IMR-90 (cell line): ENCODE results near the gene FAM124A. TPM values are rescaled to one million over a fixed set of nuclear protein-coding genes. Genes with fewer than 3 reads are reported as not detected.

Source experiments
- ATAC-seq: fragments of 200-7000 bp; cut with Tn5 transposase; 2 replicates; pipeline ENCODE4 v1.9.1; 2020; ENCODE audit warnings: low read depth, mild to moderate bottlenecking, moderate library complexity
- BruUV-seq: library from RNA; stranded (reverse); fragments of 400-500 nt; replicated peaks from 2 replicates; lab custom pipeline; 2021; lab: Mats Ljungman, UMichigan
- CTCF ChIA-PET: fragments of 300-600 bp; formaldehyde crosslinking; extraction: SDS; loops from one replicate; lab custom pipeline; 2021; ENCODE audit warnings: antibody characterized with exemption; lab: Yijun Ruan, JAX
- POLR2A ChIA-PET: fragments of 300-600 bp; sonication (Branson Sonifier 250); formaldehyde crosslinking; loops from one replicate; lab custom pipeline; 2022; ENCODE audit warnings: antibody characterized with exemption; ENCODE audit not compliant: unreplicated experiment; lab: Charles Lee
- DNase-seq: peaks from one replicate; pipeline ENCODE4 v3.0.0; 2013
- H2AFZ ChIP-seq: replicated peaks from 2 replicates; pipeline ENCODE3; 2013; ENCODE audit warnings: low read length, mild to moderate bottlenecking; ENCODE audit not compliant: poor library complexity
- H2AK5ac ChIP-seq: 2 replicates; pipeline ENCODE4 v1.6.1; 2013; ENCODE audit warnings: low read depth, low read length, inconsistent platforms
- H2AK9ac ChIP-seq: replicated peaks from 2 replicates; pipeline ENCODE3; 2013; ENCODE audit warnings: mild to moderate bottlenecking, low read depth, low read length, moderate library complexity; ENCODE audit not compliant: poor library complexity
- H2BK120ac ChIP-seq: 2 replicates; pipeline ENCODE4 v1.6.1; 2013; ENCODE audit warnings: low read depth, low read length, inconsistent platforms
- H2BK15ac ChIP-seq: 3 replicates; pipeline ENCODE4 v1.6.1; 2013; ENCODE audit warnings: low read depth, low read length, inconsistent platforms
- H2BK20ac ChIP-seq: 2 replicates; pipeline ENCODE4 v1.6.1; 2013; ENCODE audit warnings: low read depth, mild to moderate bottlenecking, inconsistent platforms, low read length, moderate library complexity
- H2BK5ac ChIP-seq: 2 replicates; pipeline ENCODE4 v1.6.1; 2013; ENCODE audit warnings: mild to moderate bottlenecking, low read depth, low read length, inconsistent platforms; ENCODE audit not compliant: poor library complexity, severe bottlenecking
- H3K14ac ChIP-seq: replicated peaks from 2 replicates; pipeline ENCODE4 v1.6.1; 2013; ENCODE audit warnings: low read depth, low read length, inconsistent platforms
- H3K18ac ChIP-seq: 2 replicates; pipeline ENCODE4 v1.6.1; 2013; ENCODE audit warnings: low read depth, low read length, control low read depth
- H3K23ac ChIP-seq: 2 replicates; pipeline ENCODE4 v1.6.1; 2013; ENCODE audit warnings: low read depth, low read length, inconsistent platforms
- H3K27ac ChIP-seq: 2 replicates; pipeline ENCODE4 v1.5.1; 2013; ENCODE audit warnings: mild to moderate bottlenecking, control low read depth, low read length; ENCODE audit not compliant: insufficient read depth
- H3K27me3 ChIP-seq: 2 replicates; pipeline ENCODE4 v1.6.1; 2013; ENCODE audit warnings: low read length; ENCODE audit not compliant: control insufficient read depth, insufficient read depth
- H3K36me3 ChIP-seq: 2 replicates; pipeline ENCODE4 v1.6.1; 2013; ENCODE audit warnings: low read length, mixed read lengths; ENCODE audit not compliant: control insufficient read depth, insufficient read depth
- H3K4ac ChIP-seq: 2 replicates; pipeline ENCODE4 v1.6.1; 2013; ENCODE audit warnings: low read depth, low read length, inconsistent platforms
- H3K4me1 ChIP-seq: 2 replicates; pipeline ENCODE4 v1.6.1; 2013; ENCODE audit warnings: low read length, mixed read lengths; ENCODE audit not compliant: control insufficient read depth, insufficient read depth
- H3K4me2 ChIP-seq: 2 replicates; pipeline ENCODE4 v1.6.1; 2013; ENCODE audit warnings: low read depth, mild to moderate bottlenecking, control low read depth, low read length, moderate library complexity
- H3K4me3 ChIP-seq: 2 replicates; pipeline ENCODE4 v1.5.1; 2013; ENCODE audit warnings: low read depth, mild to moderate bottlenecking, control low read depth, low read length, moderate library complexity; ENCODE audit not compliant: insufficient read depth
- H3K56ac ChIP-seq: 2 replicates; pipeline ENCODE4 v1.6.1; 2013; ENCODE audit warnings: low read length, inconsistent platforms; ENCODE audit not compliant: insufficient read depth; ENCODE audit errors: extremely low read depth
- H3K79me1 ChIP-seq, 2 experiments: 2 replicates each; pipeline ENCODE4 v1.6.1; 2013; ENCODE audit warnings: low read length in 2 of 2, inconsistent platforms in 1 of 2, low read depth in 1 of 2
- H3K9ac ChIP-seq: 2 replicates; pipeline ENCODE4 v1.6.1; 2013; ENCODE audit warnings: low read depth, low read length, control low read depth
- H3K9me1 ChIP-seq: 2 replicates; pipeline ENCODE4 v1.6.1; 2013; ENCODE audit warnings: low read length, inconsistent platforms; ENCODE audit not compliant: insufficient read depth
- H3K9me3 ChIP-seq: 2 replicates; pipeline ENCODE4 v1.6.1; 2013; ENCODE audit warnings: low read length; ENCODE audit not compliant: control insufficient read depth, insufficient read depth
- H4K20me1 ChIP-seq: 2 replicates; pipeline ENCODE4 v1.6.1; 2013; ENCODE audit warnings: low read length, inconsistent platforms; ENCODE audit not compliant: insufficient read depth
- H4K5ac ChIP-seq: 2 replicates; pipeline ENCODE4 v1.6.1; 2013; ENCODE audit warnings: mild to moderate bottlenecking, low read depth, low read length, control low read depth
- H4K8ac ChIP-seq, 2 experiments: 2 replicates each; pipeline ENCODE4 v1.6.1; 2013; ENCODE audit warnings: low read depth in 2 of 2, low read length in 2 of 2, control low read depth in 1 of 2, inconsistent platforms in 1 of 2
- H4K91ac ChIP-seq: 2 replicates; pipeline ENCODE4 v1.6.1; 2013; ENCODE audit warnings: low read depth, low read length, inconsistent platforms; ENCODE audit not compliant: insufficient read depth
- BHLHE40 ChIP-seq: fragments of 150-350 bp; IDR thresholded peaks from 2 replicates; pipeline ENCODE4 v1.6.1; 2016; ENCODE audit warnings: mild to moderate bottlenecking, low read depth, low read length
- CEBPB ChIP-seq: IDR thresholded peaks from 2 replicates; pipeline ENCODE4 v1.6.1; 2012; ENCODE audit warnings: low read depth, low read length, improper control_type of control experiment
- CHD1 ChIP-seq: IDR thresholded peaks from 2 replicates; pipeline ENCODE4 v1.6.1; 2012; ENCODE audit warnings: low read depth, low read length, improper control_type of control experiment
- FOS ChIP-seq: fragments of 150-350 bp; IDR thresholded peaks from 2 replicates; pipeline ENCODE4 v1.6.1; 2016; ENCODE audit warnings: low read depth, low read length
- MAFK ChIP-seq: IDR thresholded peaks from 2 replicates; pipeline ENCODE4 v1.6.1; 2012; ENCODE audit warnings: low read depth, low read length, improper control_type of control experiment
- MAZ ChIP-seq: IDR thresholded peaks from 2 replicates; pipeline ENCODE4 v1.6.1; 2012; ENCODE audit warnings: low read depth, mild to moderate bottlenecking, low read length, improper control_type of control experiment, moderate library complexity, borderline replicate concordance
- MXI1 ChIP-seq: IDR thresholded peaks from 2 replicates; pipeline ENCODE4 v1.6.1; 2012; ENCODE audit warnings: low read depth, mild to moderate bottlenecking, low read length, moderate library complexity, borderline replicate concordance
- NFE2L2 ChIP-seq: fragments of 150-350 bp; IDR thresholded peaks from 2 replicates; pipeline ENCODE4 v1.6.1; 2016; ENCODE audit warnings: low read depth, mild to moderate bottlenecking, low read length
- POLR2A ChIP-seq: IDR thresholded peaks from 2 replicates; pipeline ENCODE4 v1.6.1; 2012; ENCODE audit warnings: mild to moderate bottlenecking, low read depth, low read length
- RAD21 ChIP-seq: IDR thresholded peaks from 2 replicates; pipeline ENCODE4 v1.6.1; 2012; ENCODE audit warnings: low read length, improper control_type of control experiment
- RCOR1 ChIP-seq: IDR thresholded peaks from 2 replicates; pipeline ENCODE4 v1.6.1; 2012; ENCODE audit warnings: mild to moderate bottlenecking, low read length, improper control_type of control experiment; ENCODE audit not compliant: insufficient replicate concordance
- RFX5 ChIP-seq: IDR thresholded peaks from 2 replicates; pipeline ENCODE4 v1.8.0; 2012; ENCODE audit warnings: low read depth, mild to moderate bottlenecking, low read length, moderate library complexity
- SMC3 ChIP-seq: fragments of 150-350 bp; IDR thresholded peaks from 2 replicates; pipeline ENCODE4 v1.6.1; 2016; ENCODE audit warnings: low read depth, mild to moderate bottlenecking, antibody characterized with exemption, low read length, moderate library complexity
- WGBS, 2 experiments: methylation state at CpG; one replicate each; pipeline versions ENCODE4 v1.1.5 to v1.1.7; 2013; ENCODE audit warnings: missing lambda C conversion rate in 2 of 2; ENCODE audit not compliant: insufficient read length in 1 of 2; ENCODE audit errors: extremely low coverage in 2 of 2; 5-methylcytosine and 5-hydroxymethylcytosine counted together
- dilution Hi-C: fragments of 300-500 bp; cut with HindIII; formaldehyde crosslinking; loops from one replicate; pipeline ENCODE4 v1.14.3; 2018; ENCODE audit warnings: low sequenced_read_pairs; ENCODE audit not compliant: unreplicated experiment
- in situ Hi-C: fragments of 300-500 bp; cut with MboI; formaldehyde crosslinking; loops from 3 replicates; pipeline ENCODE4 v1.14.3; 2019; ENCODE audit warnings: low sequenced_read_pairs, inconsistent platforms, mixed read lengths
- intact Hi-C: fragments of 100-400 bp; cut with micrococcal nuclease; formaldehyde crosslinking; loops from 2 replicates; pipeline ENCODE4 v1.10.0; 2022
- polyA plus RNA-seq, 3 experiments: library from polyadenylated mRNA; depleted of rRNA; stranded (reverse); fragments of >200 nt; gene quantifications; 2 replicates each; pipeline ENCODE4 v1.2.3, GENCODE V29; 2012; ENCODE audit warnings: low replicate concordance in 1 of 3
- total RNA-seq: library from RNA; depleted of rRNA; stranded (reverse); fragments of >200 nt; gene quantifications from 2 replicates; pipeline ENCODE4 v1.2.3, GENCODE V29; 2012
- TF ChIP-seq, protein P1 (sequence below): conservative IDR thresholded peaks from 2 replicates; pipeline ENCODE4 v1.5.1; 2012; ENCODE audit warnings: mild to moderate bottlenecking, low read depth, low read length, improper control_type of control experiment
- TF ChIP-seq, protein P2 (sequence below): fragments of 150-350 bp; IDR thresholded peaks from 2 replicates; pipeline ENCODE4 v1.6.1; 2016; ENCODE audit warnings: low read depth, mild to moderate bottlenecking, low read length, moderate library complexity, borderline replicate concordance
- TF ChIP-seq, protein P3 (sequence below): fragments of 150-350 bp; IDR thresholded peaks from 2 replicates; pipeline ENCODE4 v1.6.1; 2017; ENCODE audit warnings: mild to moderate bottlenecking, antibody characterized with exemption, low read length, low read depth

Gene FAM124A
- total and polyA plus RNA-seq, 2 of the 4 experiments (the other 2 are of a cell fraction) = 0.03 TPM; not detected in 1

DNA sequence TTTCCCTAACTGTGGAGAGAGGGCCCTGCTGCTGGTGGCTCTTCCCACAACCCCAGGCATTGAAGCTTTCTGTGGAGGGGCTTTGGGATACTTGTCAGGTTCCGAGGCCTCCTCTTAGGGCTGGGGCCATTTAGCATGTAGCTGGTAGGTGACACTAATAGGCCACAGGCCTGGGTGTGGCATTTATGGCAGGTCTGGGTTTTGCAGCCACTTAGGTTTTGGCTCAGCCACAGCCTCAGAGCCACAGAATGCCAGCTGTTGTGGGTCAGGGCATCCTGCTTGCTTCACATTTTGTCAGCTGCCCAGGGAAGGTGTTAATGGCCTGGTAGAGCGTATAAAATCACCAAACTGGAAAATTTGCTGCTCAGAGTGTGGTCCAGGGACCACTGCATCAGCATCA, 15.7 kb downstream of the FAM124A start:
- H2AFZ ChIP-seq = no peak overlapping the region
- dilution Hi-C loops = no loop called here
- no CpG with 5 or more reads among the region's 2 CpGs for WGBS, 2 experiments
- peaks cover 30% of the 10 kb centered on the region for H3K27me3 ChIP-seq
- H2AK9ac ChIP-seq = no peak overlapping the region
- no peak overlapping the region for H2BK15ac ChIP-seq
- H3K79me1 ChIP-seq = no peaks in the 10 kb centered on the region
- BruUV-seq = no TSS peak
- H3K4me2 ChIP-seq = no peak overlapping the region
- H2AK5ac ChIP-seq = no peak overlapping the region
- ChIA-PET CTCF (no interaction called here), POLR2A (no interaction called here)
- no peak overlapping the region for H4K91ac ChIP-seq
- H4K20me1 ChIP-seq = no peaks in the 10 kb centered on the region
- H4K5ac ChIP-seq = no peak overlapping the region
- no peak for DNase-seq
- H3K9me1 ChIP-seq = no peaks in the 10 kb centered on the region
- H3K14ac ChIP-seq = no peak overlapping the region
- no peak for ATAC-seq
- H3K27ac ChIP-seq = no peak overlapping the region
- H3K36me3 ChIP-seq = no peaks in the 10 kb centered on the region
- H3K18ac ChIP-seq = no peak overlapping the region
- no peak overlapping the region for H3K56ac ChIP-seq
- peaks cover 2% of the 10 kb centered on the region; the same call in 1 of the 2 replicates for H3K4me1 ChIP-seq
- H3K4ac ChIP-seq = no peak overlapping the region
- H2BK120ac ChIP-seq = no peak overlapping the region
- no peak overlapping the region for H3K23ac ChIP-seq
- H3K9me3 ChIP-seq = 0 out of 2 replicates have a peak, but pooled peaks cover 3% of the 10 kb centered on the region
- intact Hi-C loops = no loop called here
- no peak overlapping the region for H3K9ac ChIP-seq
- H3K4me3 ChIP-seq = no peak overlapping the region
- no peak overlapping the region for H4K8ac ChIP-seq
- in situ Hi-C loops = no loop called here
- no peak overlapping the region for H2BK5ac ChIP-seq
- no peak overlapping the region for H2BK20ac ChIP-seq
- TF ChIP-seq NFE2L2 (no peak), MXI1 (no peak), MAZ (no peak), RFX5 (no peak), FOS (no peak), CHD1 (no peak), RAD21 (no peak), CEBPB (no peak), SMC3 (no peak), MAFK (no peak), RCOR1 (no peak), BHLHE40 (no peak), POLR2A (no peak)
- TF ChIP-seq, protein P1, sequence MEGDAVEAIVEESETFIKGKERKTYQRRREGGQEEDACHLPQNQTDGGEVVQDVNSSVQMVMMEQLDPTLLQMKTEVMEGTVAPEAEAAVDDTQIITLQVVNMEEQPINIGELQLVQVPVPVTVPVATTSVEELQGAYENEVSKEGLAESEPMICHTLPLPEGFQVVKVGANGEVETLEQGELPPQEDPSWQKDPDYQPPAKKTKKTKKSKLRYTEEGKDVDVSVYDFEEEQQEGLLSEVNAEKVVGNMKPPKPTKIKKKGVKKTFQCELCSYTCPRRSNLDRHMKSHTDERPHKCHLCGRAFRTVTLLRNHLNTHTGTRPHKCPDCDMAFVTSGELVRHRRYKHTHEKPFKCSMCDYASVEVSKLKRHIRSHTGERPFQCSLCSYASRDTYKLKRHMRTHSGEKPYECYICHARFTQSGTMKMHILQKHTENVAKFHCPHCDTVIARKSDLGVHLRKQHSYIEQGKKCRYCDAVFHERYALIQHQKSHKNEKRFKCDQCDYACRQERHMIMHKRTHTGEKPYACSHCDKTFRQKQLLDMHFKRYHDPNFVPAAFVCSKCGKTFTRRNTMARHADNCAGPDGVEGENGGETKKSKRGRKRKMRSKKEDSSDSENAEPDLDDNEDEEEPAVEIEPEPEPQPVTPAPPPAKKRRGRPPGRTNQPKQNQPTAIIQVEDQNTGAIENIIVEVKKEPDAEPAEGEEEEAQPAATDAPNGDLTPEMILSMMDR = no peak
- TF ChIP-seq, protein P2, sequence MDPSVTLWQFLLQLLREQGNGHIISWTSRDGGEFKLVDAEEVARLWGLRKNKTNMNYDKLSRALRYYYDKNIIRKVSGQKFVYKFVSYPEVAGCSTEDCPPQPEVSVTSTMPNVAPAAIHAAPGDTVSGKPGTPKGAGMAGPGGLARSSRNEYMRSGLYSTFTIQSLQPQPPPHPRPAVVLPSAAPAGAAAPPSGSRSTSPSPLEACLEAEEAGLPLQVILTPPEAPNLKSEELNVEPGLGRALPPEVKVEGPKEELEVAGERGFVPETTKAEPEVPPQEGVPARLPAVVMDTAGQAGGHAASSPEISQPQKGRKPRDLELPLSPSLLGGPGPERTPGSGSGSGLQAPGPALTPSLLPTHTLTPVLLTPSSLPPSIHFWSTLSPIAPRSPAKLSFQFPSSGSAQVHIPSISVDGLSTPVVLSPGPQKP = no peak
- TF ChIP-seq, protein P3, sequence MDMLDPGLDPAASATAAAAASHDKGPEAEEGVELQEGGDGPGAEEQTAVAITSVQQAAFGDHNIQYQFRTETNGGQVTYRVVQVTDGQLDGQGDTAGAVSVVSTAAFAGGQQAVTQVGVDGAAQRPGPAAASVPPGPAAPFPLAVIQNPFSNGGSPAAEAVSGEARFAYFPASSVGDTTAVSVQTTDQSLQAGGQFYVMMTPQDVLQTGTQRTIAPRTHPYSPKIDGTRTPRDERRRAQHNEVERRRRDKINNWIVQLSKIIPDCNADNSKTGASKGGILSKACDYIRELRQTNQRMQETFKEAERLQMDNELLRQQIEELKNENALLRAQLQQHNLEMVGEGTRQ = no peak
